GM12892 (cell line): ENCODE measurements around the gene CTF1.

Experiments used
- DNase-seq: peaks from one replicate; pipeline ENCODE4 v3.0.0; 2011; ENCODE audit not compliant: insufficient read length
- FAIRE-seq: peaks from 2 replicates; lab custom pipeline; 2011; peaks lifted over from hg19 to GRCh38; lab: Jason Lieb, UNC
- POLR2A ChIP-seq: IDR thresholded peaks from 2 replicates; pipeline ENCODE4 v1.6.1; 2011; ENCODE audit warnings: low read depth, low read length, control low read depth
- POLR2AphosphoS5 ChIP-seq: IDR thresholded peaks from 2 replicates; pipeline ENCODE4 v1.6.1; 2011; ENCODE audit warnings: low read depth, low read length, control low read depth
- TAF1 ChIP-seq: IDR thresholded peaks from 2 replicates; pipeline ENCODE4 v1.6.1; 2011; ENCODE audit warnings: low read depth, mild to moderate bottlenecking, control low read depth, low read length, borderline replicate concordance

Gene CTF1

DNA sequence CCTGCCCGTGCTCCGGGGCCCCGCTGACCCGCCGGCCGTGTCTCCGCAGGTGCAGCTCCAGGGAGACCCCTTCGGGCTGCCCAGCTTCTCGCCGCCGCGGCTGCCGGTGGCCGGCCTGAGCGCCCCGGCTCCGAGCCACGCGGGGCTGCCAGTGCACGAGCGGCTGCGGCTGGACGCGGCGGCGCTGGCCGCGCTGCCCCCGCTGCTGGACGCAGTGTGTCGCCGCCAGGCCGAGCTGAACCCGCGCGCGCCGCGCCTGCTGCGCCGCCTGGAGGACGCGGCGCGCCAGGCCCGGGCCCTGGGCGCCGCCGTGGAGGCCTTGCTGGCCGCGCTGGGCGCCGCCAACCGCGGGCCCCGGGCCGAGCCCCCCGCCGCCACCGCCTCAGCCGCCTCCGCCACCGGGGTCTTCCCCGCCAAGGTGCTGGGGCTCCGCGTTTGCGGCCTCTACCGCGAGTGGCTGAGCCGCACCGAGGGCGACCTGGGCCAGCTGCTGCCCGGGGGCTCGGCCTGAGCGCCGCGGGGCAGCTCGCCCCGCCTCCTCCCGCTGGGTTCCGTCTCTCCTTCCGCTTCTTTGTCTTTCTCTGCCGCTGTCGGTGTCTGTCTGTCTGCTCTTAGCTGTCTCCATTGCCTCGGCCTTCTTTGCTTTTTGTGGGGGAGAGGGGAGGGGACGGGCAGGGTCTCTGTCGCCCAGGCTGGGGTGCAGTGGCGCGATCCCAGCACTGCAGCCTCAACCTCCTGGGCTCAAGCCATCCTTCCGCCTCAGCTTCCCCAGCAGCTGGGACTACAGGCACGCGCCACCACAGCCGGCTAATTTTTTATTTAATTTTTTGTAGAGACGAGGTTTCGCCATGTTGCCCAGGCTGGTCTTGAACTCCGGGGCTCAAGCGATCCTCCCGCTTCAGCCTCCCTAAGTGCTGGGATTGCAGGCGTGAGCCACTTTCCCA, 5.9 kb downstream of the CTF1 start:
- TF ChIP-seq POLR2A = no peak
- TF ChIP-seq POLR2AphosphoS5 = no peak
- no peak for TF ChIP-seq TAF1
- FAIRE-seq (peak; percentile 77), DNase-seq (peak; percentile 78)

DNA sequence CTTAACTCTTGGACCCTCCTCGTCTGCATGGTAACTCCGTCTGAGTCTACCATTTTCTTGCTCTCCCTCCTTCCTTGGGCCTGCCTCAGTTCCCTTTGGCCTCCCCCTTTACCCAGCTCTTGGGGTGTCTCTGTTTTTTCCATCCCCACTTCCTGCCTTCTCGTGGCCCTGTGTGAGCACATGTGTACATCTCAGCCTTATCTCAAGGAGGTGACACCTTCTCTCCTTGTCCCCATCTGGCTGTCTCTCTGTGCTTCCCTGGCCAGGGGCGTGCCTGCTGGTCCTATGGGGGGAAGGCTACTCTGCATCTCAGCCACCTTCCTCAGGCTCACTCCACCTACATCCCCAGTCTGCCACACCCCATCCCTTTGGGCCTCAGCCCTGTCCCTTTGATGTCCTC, 6.6 kb downstream of the CTF1 start:
- DNase-seq (no peak), FAIRE-seq (no peak)
- TF ChIP-seq POLR2AphosphoS5 (no peak), TAF1 (no peak), POLR2A (no peak)

- FAIRE-seq = no peak
Measured at GRCh38 chr16:30903596-30903995, 7.2 kb downstream of the CTF1 start.

GRCh38 chr16:30904114-30904780, 7.8 kb downstream of the CTF1 start:
- DNase-seq (no peak), FAIRE-seq (no peak)
- TF ChIP-seq POLR2AphosphoS5 (no peak), TAF1 (no peak), POLR2A (no peak)

More at GRCh38 chr16:30903596-30903995, 7.2 kb downstream of the CTF1 start:
- no peak for TF ChIP-seq POLR2A
- no peak for TF ChIP-seq POLR2AphosphoS5
- no peak for TF ChIP-seq TAF1
- DNase-seq = no peak

GRCh38 chr16:30907064-30907463, 10.7 kb downstream of the CTF1 start:
- no peak for DNase-seq
- no peak for FAIRE-seq
- TF ChIP-seq TAF1 (no peak), POLR2A (no peak), POLR2AphosphoS5 (no peak)

- no peak for TF ChIP-seq TAF1
- no peak for TF ChIP-seq POLR2AphosphoS5
- no peak for TF ChIP-seq POLR2A
- FAIRE-seq (no peak), DNase-seq (no peak)
Measured at GRCh38 chr16:30910427-30911029, 14.1 kb downstream of the CTF1 start.

GRCh38 chr16:30912794-30913412, 16.5 kb downstream of the CTF1 start:
- TF ChIP-seq TAF1 = no peak
- DNase-seq = no peak
- no peak for FAIRE-seq

DNA sequence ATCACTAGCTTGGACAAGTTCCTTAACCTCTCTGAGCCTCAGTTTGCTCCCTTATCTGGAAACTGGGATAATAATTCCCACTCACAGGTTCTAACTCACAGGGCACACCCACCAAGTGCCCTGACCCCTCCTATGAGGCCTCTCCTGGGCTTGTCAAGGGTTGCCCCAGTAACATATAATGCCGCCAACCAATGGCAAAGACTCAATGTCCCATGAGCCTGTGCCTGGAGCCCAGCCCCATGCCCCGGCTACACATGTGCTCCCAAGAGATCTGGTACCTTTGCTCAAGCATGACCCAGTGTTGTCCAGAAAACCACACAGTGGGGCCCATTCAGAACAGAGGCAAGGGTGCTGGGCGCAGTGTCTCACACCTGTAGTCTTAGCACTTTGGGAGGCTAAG, 18.4 kb downstream of the CTF1 start:
- TF ChIP-seq POLR2A (no peak), POLR2AphosphoS5 (no peak), TAF1 (no peak)
- FAIRE-seq (no peak), DNase-seq (no peak)

DNA sequence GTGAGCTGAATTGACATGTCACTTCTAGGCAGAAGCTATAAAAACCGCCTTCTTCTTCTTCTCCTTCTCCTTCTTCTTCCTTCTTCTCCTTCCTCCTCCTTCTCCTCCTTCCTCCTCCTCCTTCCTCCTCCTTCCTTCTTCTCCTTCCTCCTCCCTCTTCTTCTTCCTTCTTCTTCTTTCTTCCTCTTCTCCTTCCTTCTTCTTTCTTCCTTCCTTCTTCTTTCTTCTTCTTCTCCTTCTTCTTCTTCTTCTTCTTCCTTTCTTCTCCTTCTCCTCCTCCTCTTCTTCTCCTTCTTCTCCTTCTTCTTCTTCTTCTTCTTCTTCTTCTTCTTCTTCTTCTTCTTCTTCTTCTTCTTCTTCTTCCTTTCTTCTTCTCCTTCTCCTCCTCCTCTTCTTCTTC, 22.2 kb downstream of the CTF1 start:
- DNase-seq = no peak
- TF ChIP-seq POLR2A (no peak), POLR2AphosphoS5 (no peak), TAF1 (no peak)
- FAIRE-seq = no peak

- no peak for FAIRE-seq
- no peak for DNase-seq
Measured at GRCh38 chr16:30920891-30921290, 24.5 kb downstream of the CTF1 start.

GRCh38 chr16:30921459-30921747, 25.0 kb downstream of the CTF1 start:
- FAIRE-seq (peak; percentile 83), DNase-seq (no peak)
- TF ChIP-seq TAF1 (no peak), POLR2A (no peak), POLR2AphosphoS5 (no peak)

More at GRCh38 chr16:30920891-30921290, 24.5 kb downstream of the CTF1 start:
- TF ChIP-seq TAF1 (no peak), POLR2A (no peak), POLR2AphosphoS5 (no peak)
